GM19351 (cell line): Measurements from ENCODE around the gene PRAMEF13.
"Not testable (repeated sequence)": the region's sequence is repeated elsewhere in the genome, so short reads cannot be mapped to it uniquely, and the experiment has no call there.

ENCODE experiments used
- ATAC-seq: cut with Tn5 transposase; IDR thresholded peaks from one replicate; pipeline ENCODE4 v1.9.1; 2021; ENCODE audit warnings: mild to moderate bottlenecking, moderate library complexity; ENCODE audit not compliant: unreplicated experiment

The PRAMEF13 gene

GRCh38 chr1:13201309-13201708 is at the start of gene PRAMEF13:
Gene PRAMEF13, minus strand, starts transcription at chr1:13201409. Its CDS starts 1,820 bp downstream, at chr1:13199589.
- not testable (repeated sequence) for ATAC-seq

- not testable (repeated sequence) for ATAC-seq
Observed at GRCh38 chr1:13247122-13247521, 45.9 kb upstream of the PRAMEF13 start.

- not testable (repeated sequence) for ATAC-seq
Observed at GRCh38 chr1:13246554-13246871, 45.3 kb upstream of the PRAMEF13 start.

GRCh38 chr1:13245841-13246553 is 44.8 kb upstream of the PRAMEF13 start:
- ATAC-seq, result not testable (repeated sequence)

- ATAC-seq, result not testable (repeated sequence)
Observed at GRCh38 chr1:13243536-13244263, 42.5 kb upstream of the PRAMEF13 start.

- ATAC-seq, result not testable (repeated sequence)
Observed at GRCh38 chr1:13239633-13240032, 38.4 kb upstream of the PRAMEF13 start.

GRCh38 chr1:13237572-13237971 is 36.4 kb upstream of the PRAMEF13 start:
- ATAC-seq, result not testable (repeated sequence)

GRCh38 chr1:13234057-13234456 is 32.8 kb upstream of the PRAMEF13 start:
- not testable (repeated sequence) for ATAC-seq

GRCh38 chr1:13232056-13232455 is 30.8 kb upstream of the PRAMEF13 start:
- ATAC-seq, result not testable (repeated sequence)

- not testable (repeated sequence) for ATAC-seq
Observed at GRCh38 chr1:13231061-13231750, 30.0 kb upstream of the PRAMEF13 start.

GRCh38 chr1:13230601-13231000 is 29.4 kb upstream of the PRAMEF13 start:
- not testable (repeated sequence) for ATAC-seq

- ATAC-seq, result not testable (repeated sequence)
Observed at GRCh38 chr1:13230096-13230495, 28.9 kb upstream of the PRAMEF13 start.

- ATAC-seq, result no peak
Observed at GRCh38 chr1:13228343-13228781, 27.2 kb upstream of the PRAMEF13 start.

GRCh38 chr1:13227271-13228055 is 26.3 kb upstream of the PRAMEF13 start:
- ATAC-seq, result not testable (repeated sequence)

- not testable (repeated sequence) for ATAC-seq
Observed at GRCh38 chr1:13225675-13226204, 24.5 kb upstream of the PRAMEF13 start, which contains the start of gene PRAMEF18. Gene PRAMEF18, minus strand, starts transcription at chr1:13226154. Its CDS starts 48 bp downstream, at chr1:13226106.

- ATAC-seq, result no peak
Observed at GRCh38 chr1:13224480-13225060, 23.4 kb upstream of the PRAMEF13 start.

- ATAC-seq, result not testable (repeated sequence)
Observed at GRCh38 chr1:13222788-13223187, 21.6 kb upstream of the PRAMEF13 start.

GRCh38 chr1:13219203-13219602 is 18.0 kb upstream of the PRAMEF13 start:
- not testable (repeated sequence) for ATAC-seq

- not testable (repeated sequence) for ATAC-seq
Observed at GRCh38 chr1:13216619-13217018, 15.4 kb upstream of the PRAMEF13 start.

GRCh38 chr1:13208712-13209111 is 7.5 kb upstream of the PRAMEF13 start:
- not testable (repeated sequence) for ATAC-seq
